Measurements from ENCODE around the gene PPP1R27.

GRCh38 chr17:81828656-81829055 lies 6.2 kb downstream of the PPP1R27 start:
- TF ChIP-seq NR3C1 (CRISPR knock-in tag; IDR thresholded peaks at IDR 0.05) (no peak), SAP30 (IDR thresholded peaks at IDR 0.05; ENCODE audit: borderline replicate concordance, insufficient read depth, low read depth, low read length, poor library complexity, severe bottlenecking) (no peak), ZC3H4 (CRISPR knock-in tag; IDR thresholded peaks at IDR 0.05; ENCODE audit: borderline replicate concordance) (no peak), POLR2AphosphoS2 (IDR thresholded peaks at IDR 0.05; ENCODE audit: low read length) (no peak), REST (IDR thresholded peaks at IDR 0.05; ENCODE audit: borderline replicate concordance) (no peak), REST (CRISPR knock-in tag; IDR thresholded peaks at IDR 0.05; ENCODE audit: low read depth) (no peak), MAFF (IDR thresholded peaks at IDR 0.05; ENCODE audit: low read length) (no peak), FOXJ3 (CRISPR knock-in tag; IDR thresholded peaks at IDR 0.05) (no peak), ZNF175 (CRISPR knock-in tag; IDR thresholded peaks at IDR 0.05; ENCODE audit: low read depth) (no peak), SIRT6 (IDR thresholded peaks at IDR 0.05; ENCODE audit: low read depth, low read length) (no peak)
